DOHH2 (cell line): ENCODE measurements around the gene PTGIR.

Experiments
- H3F3A ChIP-seq: fragments of 200-600 bp; sonication (generic), shearing (Covaris generic); 2 replicates; pipeline ENCODE4 v1.6.0; 2016; ENCODE audit warnings: antibody characterized with exemption, mild to moderate bottlenecking; ENCODE audit not compliant: control insufficient read depth, insufficient read depth
- H3K27ac ChIP-seq: fragments of 200-600 bp; sonication (generic); 2 replicates; pipeline ENCODE4 v1.5.1; 2014; ENCODE audit warnings: low read depth, mild to moderate bottlenecking, low read length, moderate library complexity
- H3K27me3 ChIP-seq: fragments of 200-600 bp; sonication (generic); 2 replicates; pipeline ENCODE4 v1.6.1; 2014; ENCODE audit warnings: mild to moderate bottlenecking, low read length, mixed read lengths; ENCODE audit not compliant: control insufficient read depth
- H3K36me3 ChIP-seq: fragments of 200-600 bp; sonication (generic); 2 replicates; pipeline ENCODE4 v1.6.1; 2014; ENCODE audit warnings: mild to moderate bottlenecking, low read length, moderate library complexity, mixed read lengths; ENCODE audit not compliant: control insufficient read depth
- H3K4me1 ChIP-seq: fragments of 200-600 bp; sonication (generic); 2 replicates; pipeline ENCODE4 v1.6.1; 2014; ENCODE audit warnings: mild to moderate bottlenecking, low read length, mixed read lengths; ENCODE audit not compliant: control insufficient read depth
- H3K4me2 ChIP-seq: fragments of 200-600 bp; sonication (generic); 2 replicates; pipeline ENCODE4 v1.6.0; 2014; ENCODE audit warnings: mild to moderate bottlenecking, low read length, moderate library complexity
- H3K4me3 ChIP-seq: fragments of 200-600 bp; sonication (generic); 2 replicates; pipeline ENCODE4 v1.5.1; 2014; ENCODE audit warnings: mild to moderate bottlenecking, low read length, mixed read lengths
- H3K79me2 ChIP-seq: fragments of 200-600 bp; sonication (generic); 2 replicates; pipeline ENCODE4 v1.6.1; 2014; ENCODE audit warnings: mild to moderate bottlenecking, low read length, mixed read lengths; ENCODE audit not compliant: control insufficient read depth
- H3K9me2 ChIP-seq: fragments of 200-600 bp; sonication (generic); replicated peaks from 2 replicates; pipeline ENCODE4 v1.6.1; 2014; ENCODE audit warnings: mild to moderate bottlenecking, low read length, mixed read lengths; ENCODE audit not compliant: control insufficient read depth
- H3K9me3 ChIP-seq: fragments of 200-600 bp; sonication (generic); 2 replicates; pipeline ENCODE4 v1.6.1; 2014; ENCODE audit warnings: antibody characterized with exemption, low read length, mixed read lengths; ENCODE audit not compliant: control insufficient read depth, insufficient read depth
- H4K20me1 ChIP-seq: fragments of 200-600 bp; sonication (generic); 2 replicates; pipeline ENCODE4 v1.6.0; 2014; ENCODE audit warnings: low read depth, mild to moderate bottlenecking, antibody characterized with exemption, low read length, moderate library complexity; ENCODE audit not compliant: control insufficient read depth, insufficient read depth
- EZH2phosphoT487 ChIP-seq: fragments of 200-600 bp; sonication (generic); IDR thresholded peaks from 2 replicates; pipeline ENCODE4 v1.6.1; 2017; ENCODE audit warnings: borderline replicate concordance, mild to moderate bottlenecking, antibody characterized with exemption, low read length, moderate library complexity, mixed read lengths
- TF ChIP-seq, protein P1 (sequence below): fragments of 200-600 bp; sonication (generic); IDR thresholded peaks from one replicate; pipeline ENCODE4 v1.5.1; 2014; ENCODE audit warnings: antibody characterized with exemption, mild to moderate bottlenecking, low read depth, low read length; ENCODE audit not compliant: poor library complexity, severe bottlenecking

PTGIR gene

DNA sequence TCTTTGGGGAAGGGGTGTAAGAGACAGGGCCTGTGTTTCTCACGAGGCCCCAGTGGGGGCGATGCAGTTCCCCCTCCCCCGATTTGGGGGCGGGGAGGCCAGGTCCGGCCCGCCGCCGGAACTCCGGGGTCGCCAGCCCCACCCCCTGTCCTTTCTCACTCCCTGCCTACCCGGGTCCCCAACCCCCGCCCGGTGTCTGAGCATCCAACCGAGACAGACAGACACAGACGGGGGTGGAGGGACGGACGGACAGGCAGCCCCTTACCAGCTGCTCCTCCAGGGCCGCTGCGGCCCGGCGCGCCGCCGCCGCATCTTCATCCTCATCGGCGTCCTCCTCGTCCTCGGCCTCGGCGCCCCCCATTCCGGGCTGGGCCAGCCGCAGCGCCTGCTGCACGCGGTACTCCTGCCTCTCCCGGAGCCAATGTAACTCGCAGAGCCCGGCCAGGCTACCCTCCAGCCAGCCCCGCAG, 35.7 kb upstream of the PTGIR start:
- Histone ChIP-seq H3K4me1 (peaks cover 30% of the 10 kb centered on the region), H3K36me3 (no peaks in the 10 kb centered on the region), H3K4me3 (peak overlapping the region; percentile 74), H3F3A (peaks cover 4% of the 10 kb centered on the region), H3K27ac (no peak overlapping the region), H3K27me3 (peaks cover 33% of the 10 kb centered on the region), H3K79me2 (no peaks in the 10 kb centered on the region), H3K9me3 (no peaks in the 10 kb centered on the region), H4K20me1 (0 out of 2 replicates have a peak, but pooled peaks cover 4% of the 10 kb centered on the region), H3K4me2 (peak overlapping the region; percentile 89), H3K9me2 (no peaks in the 10 kb centered on the region)
- TF ChIP-seq, protein P1, sequence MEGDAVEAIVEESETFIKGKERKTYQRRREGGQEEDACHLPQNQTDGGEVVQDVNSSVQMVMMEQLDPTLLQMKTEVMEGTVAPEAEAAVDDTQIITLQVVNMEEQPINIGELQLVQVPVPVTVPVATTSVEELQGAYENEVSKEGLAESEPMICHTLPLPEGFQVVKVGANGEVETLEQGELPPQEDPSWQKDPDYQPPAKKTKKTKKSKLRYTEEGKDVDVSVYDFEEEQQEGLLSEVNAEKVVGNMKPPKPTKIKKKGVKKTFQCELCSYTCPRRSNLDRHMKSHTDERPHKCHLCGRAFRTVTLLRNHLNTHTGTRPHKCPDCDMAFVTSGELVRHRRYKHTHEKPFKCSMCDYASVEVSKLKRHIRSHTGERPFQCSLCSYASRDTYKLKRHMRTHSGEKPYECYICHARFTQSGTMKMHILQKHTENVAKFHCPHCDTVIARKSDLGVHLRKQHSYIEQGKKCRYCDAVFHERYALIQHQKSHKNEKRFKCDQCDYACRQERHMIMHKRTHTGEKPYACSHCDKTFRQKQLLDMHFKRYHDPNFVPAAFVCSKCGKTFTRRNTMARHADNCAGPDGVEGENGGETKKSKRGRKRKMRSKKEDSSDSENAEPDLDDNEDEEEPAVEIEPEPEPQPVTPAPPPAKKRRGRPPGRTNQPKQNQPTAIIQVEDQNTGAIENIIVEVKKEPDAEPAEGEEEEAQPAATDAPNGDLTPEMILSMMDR = no peak
- TF ChIP-seq EZH2phosphoT487 = peak; percentile 72; the same call in 1 of the 2 replicates

DNA sequence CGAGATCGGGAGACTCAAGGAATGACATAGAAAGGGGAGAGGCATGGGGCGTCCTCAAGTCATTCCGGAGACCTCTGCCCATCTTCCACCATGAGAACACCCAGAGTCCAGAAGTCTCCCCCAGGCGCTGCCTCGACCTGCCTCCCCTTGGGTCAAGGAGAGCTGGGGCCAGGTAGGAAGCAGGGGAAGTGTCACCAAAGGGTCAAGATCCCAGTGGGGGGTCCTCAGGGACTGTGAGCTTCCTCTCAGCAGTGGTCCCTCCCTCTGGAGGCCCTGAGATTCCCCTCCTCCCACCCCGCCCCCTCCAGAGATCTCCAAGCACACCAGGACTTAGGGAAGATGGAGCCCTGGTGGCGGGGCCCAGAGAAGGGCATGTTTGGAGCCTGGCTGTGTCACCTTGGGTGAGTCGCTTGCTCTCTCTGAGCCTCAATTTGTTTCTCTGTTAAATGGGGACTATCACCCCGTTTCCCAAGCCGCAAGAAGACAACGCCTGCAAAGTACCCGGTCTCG, 35.2 kb upstream of the PTGIR start:
- H3K9me3 ChIP-seq = no peaks in the 10 kb centered on the region
- peak overlapping the region; percentile 74 for H3K4me3 ChIP-seq
- no peaks in the 10 kb centered on the region for H3K9me2 ChIP-seq
- no peak overlapping the region for H3K27ac ChIP-seq
- no peaks in the 10 kb centered on the region for H3K79me2 ChIP-seq
- 0 out of 2 replicates have a peak, but pooled peaks cover 4% of the 10 kb centered on the region for H4K20me1 ChIP-seq
- H3F3A ChIP-seq = peaks cover 4% of the 10 kb centered on the region
- peak overlapping the region; percentile 89 for H3K4me2 ChIP-seq
- TF ChIP-seq, protein P1 = no peak
- no peak for TF ChIP-seq EZH2phosphoT487
- H3K4me1 ChIP-seq = peaks cover 30% of the 10 kb centered on the region
- peaks cover 33% of the 10 kb centered on the region for H3K27me3 ChIP-seq
- H3K36me3 ChIP-seq = no peaks in the 10 kb centered on the region

DNA sequence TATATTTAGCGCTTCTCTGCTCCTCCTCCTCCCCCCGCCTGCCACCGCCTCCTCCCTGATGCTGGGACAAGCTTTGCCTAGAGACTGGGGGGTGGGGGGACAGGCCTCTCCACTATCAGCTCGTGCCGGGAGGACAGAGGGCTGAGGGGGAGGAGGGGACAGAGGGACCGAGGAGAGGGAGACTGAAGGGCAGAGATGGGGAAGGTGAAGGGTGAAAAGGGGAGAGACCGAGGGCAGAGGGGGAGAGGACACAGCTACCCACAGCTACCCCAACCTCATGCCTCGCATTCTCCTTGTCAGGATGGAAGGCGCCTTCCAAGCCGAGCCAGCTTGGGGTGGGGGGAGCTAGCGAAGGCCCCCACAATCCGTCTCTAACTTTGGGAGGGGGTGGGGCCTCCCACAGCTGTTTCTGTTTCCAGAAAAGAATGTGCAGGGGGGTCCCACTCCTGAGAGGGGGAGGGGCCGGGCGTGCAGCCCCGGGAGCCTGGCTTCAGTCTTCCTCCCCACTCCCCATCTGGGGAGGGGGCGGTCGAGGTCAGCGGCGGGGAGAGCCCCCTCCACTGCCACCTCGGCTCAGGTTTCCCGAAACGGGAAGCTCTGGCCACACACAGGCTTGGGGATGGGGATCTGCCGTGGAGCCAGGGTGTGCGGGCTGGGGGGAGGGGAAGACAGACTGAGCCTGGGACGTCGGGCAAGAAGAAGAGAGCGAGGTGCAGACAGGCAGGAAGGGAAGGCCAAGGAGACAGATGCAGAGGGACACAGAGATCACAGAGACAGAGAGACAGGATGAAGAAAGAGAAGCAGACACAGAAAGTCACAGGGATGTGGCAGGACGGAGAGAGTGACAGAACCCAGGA, 34.5 kb upstream of the PTGIR start:
- no peak for TF ChIP-seq EZH2phosphoT487
- TF ChIP-seq, protein P1 = no peak
- Histone ChIP-seq H3K79me2 (no peaks in the 10 kb centered on the region), H3K27ac (no peak overlapping the region), H3K9me2 (no peaks in the 10 kb centered on the region), H3K4me3 (no peak overlapping the region), H3K4me1 (peaks cover 30% of the 10 kb centered on the region), H3K27me3 (peaks cover 37% of the 10 kb centered on the region), H3F3A (peaks cover 4% of the 10 kb centered on the region), H3K36me3 (no peaks in the 10 kb centered on the region), H4K20me1 (0 out of 2 replicates have a peak, but pooled peaks cover 4% of the 10 kb centered on the region), H3K4me2 (peak overlapping the region; percentile 89), H3K9me3 (no peaks in the 10 kb centered on the region)
